GM12878 (cell line): ENCODE measurements around the gene RAP1GAP2. TPM values are rescaled to one million over a fixed set of nuclear protein-coding genes. Genes with fewer than 3 reads are reported as not detected.

ENCODE experiments used
- ATAC-seq: fragments of 200-7000 bp; cut with Tn5 transposase; 3 replicates; pipeline ENCODE4 v1.9.1; 2020; ENCODE audit warnings: mild to moderate bottlenecking, moderate library complexity
- BruUV-seq: library from RNA; stranded (reverse); fragments of 400-500 nt; replicated peaks from 2 replicates; lab custom pipeline; 2021; lab: Mats Ljungman, UMichigan
- CTCF ChIA-PET: fragments of 300-600 bp; sonication (Branson Sonifier 250); formaldehyde crosslinking; extraction: SDS; loops from one replicate; lab custom pipeline; 2021; ENCODE audit warnings: inconsistent platforms; lab: Yijun Ruan, JAX
- POLR2A ChIA-PET: fragments of 350-600 bp; formaldehyde crosslinking; extraction: SDS; loops from one replicate; lab custom pipeline; 2021; ENCODE audit warnings: inconsistent platforms; lab: Charles Lee
- RAD21 ChIA-PET: fragments of 300-600 bp; sonication (Branson Sonifier 250); formaldehyde crosslinking; loops from one replicate; lab custom pipeline; 2023; ENCODE audit warnings: antibody characterized with exemption; ENCODE audit not compliant: unreplicated experiment; lab: Charles Lee
- SMC1A ChIA-PET: fragments of 300-600 bp; sonication (Branson Sonifier 250); formaldehyde crosslinking; loops from one replicate; lab custom pipeline; 2023; ENCODE audit not compliant: unreplicated experiment, uncharacterized antibody; lab: Charles Lee
- DNase-seq: peaks from one replicate; pipeline ENCODE4 v3.0.0-alpha.2; 2011; ENCODE audit warnings: low read depth, low spot score
- FAIRE-seq: peaks from 3 replicates; lab custom pipeline; 2011; peaks lifted over from hg19 to GRCh38; lab: Jason Lieb, UNC
- H2AFZ ChIP-seq: 2 replicates; pipeline ENCODE4 v1.6.0; 2011; ENCODE audit warnings: low read depth, low read length, control low read depth; ENCODE audit not compliant: control insufficient read depth
- H3K27ac ChIP-seq: 2 replicates; pipeline ENCODE4 v1.5.1; 2011; ENCODE audit warnings: control low read depth; ENCODE audit not compliant: control insufficient read depth, insufficient read depth
- H3K27me3 ChIP-seq, 2 experiments: replicated peaks in 1 of 2; 2 replicates each; pipeline versions ENCODE4 v1.6.0 to v1.6.1; 2011; ENCODE audit warnings: low read length in 1 of 2; ENCODE audit not compliant: control insufficient read depth in 2 of 2, insufficient read depth in 2 of 2
- H3K36me3 ChIP-seq, 2 experiments: 2 replicates each; pipeline ENCODE4 v1.5.1; 2011; ENCODE audit warnings: low read length in 1 of 2; ENCODE audit not compliant: control insufficient read depth in 2 of 2, insufficient read depth in 2 of 2
- H3K4me1 ChIP-seq: 2 replicates; pipeline ENCODE4 v1.6.1; 2011; ENCODE audit warnings: mild to moderate bottlenecking, low read length, moderate library complexity, mixed read lengths; ENCODE audit not compliant: control insufficient read depth, insufficient read depth
- H3K4me2 ChIP-seq: 2 replicates; pipeline ENCODE4 v1.6.0; 2011; ENCODE audit warnings: control low read depth; ENCODE audit not compliant: control insufficient read depth, insufficient read depth
- H3K4me3 ChIP-seq: fragments of 200-600 bp; sonication (generic); 2 replicates; pipeline ENCODE4 v1.5.1; 2016
- H3K79me2 ChIP-seq: 2 replicates; pipeline ENCODE4 v1.6.0; 2011; ENCODE audit warnings: low read length; ENCODE audit not compliant: control insufficient read depth, insufficient read depth
- H3K9ac ChIP-seq: 2 replicates; pipeline ENCODE4 v1.8.0; 2011; ENCODE audit warnings: low read length, control low read depth, mixed read lengths; ENCODE audit not compliant: control insufficient read depth, insufficient read depth
- H3K9me3 ChIP-seq: replicated peaks from 3 replicates; pipeline ENCODE4 v1.5.1; 2011; ENCODE audit warnings: mild to moderate bottlenecking, low read length; ENCODE audit not compliant: control insufficient read depth, insufficient read depth
- H4K20me1 ChIP-seq: 2 replicates; pipeline ENCODE4 v1.6.0; 2011; ENCODE audit not compliant: control insufficient read depth, insufficient read depth
- CREM ChIP-seq: IDR thresholded peaks from 2 replicates; pipeline ENCODE4 v1.6.1; 2014; ENCODE audit warnings: antibody characterized with exemption, low read depth
- FOS ChIP-seq: IDR thresholded peaks from 3 replicates; pipeline ENCODE4 v1.6.1; 2011; ENCODE audit warnings: borderline replicate concordance; ENCODE audit not compliant: insufficient read length; ENCODE audit errors: extremely low read depth
- GABPA ChIP-seq: IDR thresholded peaks from 2 replicates; pipeline ENCODE4 v1.6.1; 2014; ENCODE audit warnings: antibody characterized with exemption, low read depth, mild to moderate bottlenecking, inconsistent platforms
- IKZF2 ChIP-seq, 2 experiments: fragments of 450-650 bp; IDR thresholded peaks; 2 replicates each; pipeline ENCODE4 v1.6.1; 2017; ENCODE audit warnings: mild to moderate bottlenecking in 2 of 2, moderate library complexity in 2 of 2
- IRF4 ChIP-seq: IDR thresholded peaks from 2 replicates; pipeline ENCODE4 v1.6.1; 2011; ENCODE audit warnings: low read depth, low read length
- KAT2A ChIP-seq: conservative IDR thresholded peaks from 2 replicates; pipeline ENCODE4 v1.6.1; 2011; ENCODE audit warnings: low read depth, low read length; ENCODE audit not compliant: control insufficient read depth
- KDM1A ChIP-seq: fragments of 200-600 bp; sonication (generic); IDR thresholded peaks from 2 replicates; pipeline ENCODE4 v1.6.1; 2016; ENCODE audit warnings: borderline replicate concordance
- MYC ChIP-seq: IDR thresholded peaks from 2 replicates; pipeline ENCODE4 v1.6.1; 2011; ENCODE audit warnings: mild to moderate bottlenecking, low read length, moderate library complexity, inconsistent platforms; ENCODE audit not compliant: insufficient read depth, insufficient replicate concordance, insufficient read length, severe bottlenecking
- NFYA ChIP-seq: IDR thresholded peaks from 2 replicates; pipeline ENCODE4 v1.6.1; 2011; ENCODE audit warnings: low read depth, mild to moderate bottlenecking, low read length, improper control_type of control experiment, borderline replicate concordance
- NR2C1 ChIP-seq: fragments of 450-650 bp; IDR thresholded peaks from 2 replicates; pipeline ENCODE4 v1.6.1; 2017; ENCODE audit warnings: antibody characterized with exemption, mild to moderate bottlenecking, moderate library complexity
- POU2F2 ChIP-seq: IDR thresholded peaks from 3 replicates; pipeline ENCODE4 v1.6.1; 2011; ENCODE audit warnings: low read depth, mild to moderate bottlenecking, low read length, borderline replicate concordance
- RUNX3 ChIP-seq: IDR thresholded peaks from 2 replicates; pipeline ENCODE4 v1.6.1; 2012; ENCODE audit warnings: low read length, inconsistent platforms
- SIN3A ChIP-seq: IDR thresholded peaks from 2 replicates; pipeline ENCODE4 v1.6.1; 2012; ENCODE audit warnings: low read depth, low read length, improper control_type of control experiment
- SMAD1 ChIP-seq: fragments of 450-650 bp; IDR thresholded peaks from 2 replicates; pipeline ENCODE4 v1.6.1; 2018; ENCODE audit warnings: mild to moderate bottlenecking, low read depth; ENCODE audit not compliant: partially characterized antibody
- SREBF1 ChIP-seq: IDR thresholded peaks from 2 replicates; pipeline ENCODE4 v1.6.1; 2012; ENCODE audit warnings: mild to moderate bottlenecking, low read length
- TCF7 ChIP-seq: IDR thresholded peaks from 2 replicates; pipeline ENCODE4 v1.6.1; 2014; ENCODE audit warnings: antibody characterized with exemption, borderline replicate concordance
- YY1 ChIP-seq: IDR thresholded peaks from 2 replicates; pipeline ENCODE4 v1.6.1; 2011; ENCODE audit warnings: low read depth, mild to moderate bottlenecking, low read length
- WGBS: methylation state at CpG from one replicate; pipeline ENCODE4 v1.1.6; 2016; ENCODE audit warnings: low lambda C conversion rate; ENCODE audit not compliant: insufficient replicate concordance, insufficient coverage; ENCODE audit errors: missing lambda C conversion rate; 5-methylcytosine and 5-hydroxymethylcytosine counted together
- in situ Hi-C: fragments of 300-500 bp; cut with MboI; formaldehyde crosslinking; loops from 9 replicates; pipeline ENCODE4 v1.14.3; 2018; ENCODE audit warnings: mixed read lengths
- intact Hi-C: fragments of 100-400 bp; cut with micrococcal nuclease; formaldehyde crosslinking; loops from one replicate; pipeline ENCODE4 v1.14.2; 2022; ENCODE audit not compliant: unreplicated experiment
- polyA plus RNA-seq, 11 experiments: library from polyadenylated mRNA; depleted of rRNA in 4 of 11; unstranded in 6 of 11; stranded (reverse) in 5 of 11; fragments of >200 nt; fragmentation: Nextera tagmentation in 4 of 11; fragmentation: Illumina TruSeq in 1 of 11; extraction: Ambion mirVana in 4 of 11; extraction: Trizol in 1 of 11; gene quantifications; 1 replicate in 1 of 11; 2 replicates in 10 of 11; pipeline versions ENCODE4 v1.2.1 to v1.2.3, GENCODE V29; 2011 to 2016; ENCODE audit warnings: inconsistent platforms in 2 of 11, missing spikeins in 2 of 11, low read depth in 1 of 11
- total RNA-seq, 4 experiments: library from RNA; depleted of rRNA in 3 of 4; stranded (reverse); fragments of >200 nt in 3 of 4; fragmentation: Illumina TruSeq in 1 of 4; extraction: Trizol in 1 of 4; gene quantifications; 2 replicates each; pipeline versions ENCODE4 v1.2.1 to v1.2.3, GENCODE V29; 2013 to 2021
- TF ChIP-seq, protein P1 (sequence below): fragments of 450-650 bp; IDR thresholded peaks from 2 replicates; pipeline ENCODE4 v1.6.1; 2014; ENCODE audit warnings: mild to moderate bottlenecking
- TF ChIP-seq, protein P2 (sequence below): fragments of 450-650 bp; IDR thresholded peaks from 2 replicates; pipeline ENCODE4 v1.6.1; 2017; ENCODE audit warnings: mild to moderate bottlenecking, moderate library complexity

Gene RAP1GAP2
- total and polyA plus RNA-seq, 10 of the 15 experiments (the other 5 are each of a cell fraction or from before 2014, with no cell fraction given): 0.03 to 0.95 (median 0.49) TPM; not detected in 2

DNA sequence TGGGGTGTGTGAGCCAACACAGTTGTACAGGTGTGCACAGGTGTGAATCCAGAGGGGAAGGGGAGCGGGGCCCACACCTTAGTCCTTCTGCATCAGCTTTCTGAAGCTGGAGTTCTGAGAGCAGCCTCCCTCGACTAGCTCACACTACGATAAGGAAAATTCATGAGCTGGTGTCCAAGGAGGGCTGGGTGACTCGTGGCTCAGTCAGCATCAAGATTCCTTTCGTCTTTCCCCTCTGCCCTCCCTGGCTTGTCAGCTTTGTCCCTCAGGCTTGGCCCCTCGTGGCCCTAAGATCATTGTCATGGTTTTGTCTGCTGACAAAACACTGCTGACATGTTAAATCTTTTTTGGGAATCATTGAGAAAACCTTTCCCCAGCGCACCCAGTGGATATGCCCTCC, 219.7 kb downstream of the RAP1GAP2 start:
- no peak overlapping the region for H3K9ac ChIP-seq
- no peak overlapping the region for H3K4me3 ChIP-seq
- no peaks in the 10 kb centered on the region for H3K9me3 ChIP-seq
- ChIA-PET RAD21 (no interaction called here), SMC1A (no interaction called here), CTCF (interaction anchor here (1.1 kb wide), 1 partner anchor 167 kb away, joined by 5 read pairs; no protein-coding TSS in a partner anchor), POLR2A (no interaction called here)
- no TSS peak for BruUV-seq
- H3K27ac ChIP-seq: no peak overlapping the region
- H2AFZ ChIP-seq: no peak overlapping the region
- H3K4me2 ChIP-seq: no peak overlapping the region
- no peak for DNase-seq
- H3K79me2 ChIP-seq: no peaks in the 10 kb centered on the region
- FAIRE-seq: no peak
- H4K20me1 ChIP-seq: no peaks in the 10 kb centered on the region
- H3K36me3 ChIP-seq: no peaks in the 10 kb centered on the region
- intact Hi-C loops (no loop called here), in situ Hi-C loops (loop anchor here (25.0 kb wide), 1 partner anchor 604 kb away; the partner anchor contains the start of gene MNT)
- ATAC-seq: no peak
- H3K4me1 ChIP-seq: no peaks in the 10 kb centered on the region
- WGBS: 25% methylated on average over 7 of the region's 7 CpGs
- H3K27me3 ChIP-seq: no peaks in the 10 kb centered on the region; a peak in 1 of 4 replicates
- TF ChIP-seq POU2F2 (no peak), CREM (no peak), SIN3A (no peak), SMAD1 (no peak), NR2C1 (no peak), KAT2A (no peak), SREBF1 (no peak), NFYA (no peak), IKZF2 (IDR thresholded peaks at IDR 0.05) (no peak), FOS (no peak), TCF7 (no peak), GABPA (no peak), YY1 (no peak), KDM1A (no peak), MYC (no peak), IRF4 (no peak), RUNX3 (no peak)
- TF ChIP-seq, protein P1, sequence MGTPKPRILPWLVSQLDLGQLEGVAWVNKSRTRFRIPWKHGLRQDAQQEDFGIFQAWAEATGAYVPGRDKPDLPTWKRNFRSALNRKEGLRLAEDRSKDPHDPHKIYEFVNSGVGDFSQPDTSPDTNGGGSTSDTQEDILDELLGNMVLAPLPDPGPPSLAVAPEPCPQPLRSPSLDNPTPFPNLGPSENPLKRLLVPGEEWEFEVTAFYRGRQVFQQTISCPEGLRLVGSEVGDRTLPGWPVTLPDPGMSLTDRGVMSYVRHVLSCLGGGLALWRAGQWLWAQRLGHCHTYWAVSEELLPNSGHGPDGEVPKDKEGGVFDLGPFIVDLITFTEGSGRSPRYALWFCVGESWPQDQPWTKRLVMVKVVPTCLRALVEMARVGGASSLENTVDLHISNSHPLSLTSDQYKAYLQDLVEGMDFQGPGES: no peak
- TF ChIP-seq, protein P2, sequence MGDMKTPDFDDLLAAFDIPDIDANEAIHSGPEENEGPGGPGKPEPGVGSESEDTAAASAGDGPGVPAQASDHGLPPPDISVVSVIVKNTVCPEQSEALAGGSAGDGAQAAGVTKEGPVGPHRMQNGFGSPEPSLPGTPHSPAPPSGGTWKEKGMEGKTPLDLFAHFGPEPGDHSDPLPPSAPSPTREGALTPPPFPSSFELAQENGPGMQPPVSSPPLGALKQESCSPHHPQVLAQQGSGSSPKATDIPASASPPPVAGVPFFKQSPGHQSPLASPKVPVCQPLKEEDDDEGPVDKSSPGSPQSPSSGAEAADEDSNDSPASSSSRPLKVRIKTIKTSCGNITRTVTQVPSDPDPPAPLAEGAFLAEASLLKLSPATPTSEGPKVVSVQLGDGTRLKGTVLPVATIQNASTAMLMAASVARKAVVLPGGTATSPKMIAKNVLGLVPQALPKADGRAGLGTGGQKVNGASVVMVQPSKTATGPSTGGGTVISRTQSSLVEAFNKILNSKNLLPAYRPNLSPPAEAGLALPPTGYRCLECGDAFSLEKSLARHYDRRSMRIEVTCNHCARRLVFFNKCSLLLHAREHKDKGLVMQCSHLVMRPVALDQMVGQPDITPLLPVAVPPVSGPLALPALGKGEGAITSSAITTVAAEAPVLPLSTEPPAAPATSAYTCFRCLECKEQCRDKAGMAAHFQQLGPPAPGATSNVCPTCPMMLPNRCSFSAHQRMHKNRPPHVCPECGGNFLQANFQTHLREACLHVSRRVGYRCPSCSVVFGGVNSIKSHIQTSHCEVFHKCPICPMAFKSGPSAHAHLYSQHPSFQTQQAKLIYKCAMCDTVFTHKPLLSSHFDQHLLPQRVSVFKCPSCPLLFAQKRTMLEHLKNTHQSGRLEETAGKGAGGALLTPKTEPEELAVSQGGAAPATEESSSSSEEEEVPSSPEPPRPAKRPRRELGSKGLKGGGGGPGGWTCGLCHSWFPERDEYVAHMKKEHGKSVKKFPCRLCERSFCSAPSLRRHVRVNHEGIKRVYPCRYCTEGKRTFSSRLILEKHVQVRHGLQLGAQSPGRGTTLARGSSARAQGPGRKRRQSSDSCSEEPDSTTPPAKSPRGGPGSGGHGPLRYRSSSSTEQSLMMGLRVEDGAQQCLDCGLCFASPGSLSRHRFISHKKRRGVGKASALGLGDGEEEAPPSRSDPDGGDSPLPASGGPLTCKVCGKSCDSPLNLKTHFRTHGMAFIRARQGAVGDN: no peak
